IPS DF 4.7 (cell line): ENCODE measurements around the gene FAAP20.
"Not testable (repeated sequence)": the region's sequence is repeated elsewhere in the genome, so short reads cannot be mapped to it uniquely, and the experiment has no call there.

Source experiments
- DNase-seq: peaks from one replicate; pipeline ENCODE4 v3.0.0-alpha.2; 2013; ENCODE audit warnings: low spot score; ENCODE audit errors: extremely low read depth

FAAP20 gene

GRCh38 chr1:2159124-2159523, 35.4 kb downstream of the FAAP20 start:
- no peak for DNase-seq

- no peak for DNase-seq
These were observed 36.3 kb downstream of the FAAP20 start for GRCh38 chr1:2158272-2158671.

- DNase-seq, result no peak
These were observed 36.7 kb downstream of the FAAP20 start for GRCh38 chr1:2157856-2158255.

- DNase-seq, result no peak
These were observed 37.7 kb downstream of the FAAP20 start for GRCh38 chr1:2156866-2157265.

GRCh38 chr1:2155788-2156187, 38.8 kb downstream of the FAAP20 start:
- no peak for DNase-seq

- no peak for DNase-seq
These were observed 39.4 kb downstream of the FAAP20 start for GRCh38 chr1:2155147-2155598.

GRCh38 chr1:2154022-2154421, 40.5 kb downstream of the FAAP20 start:
- DNase-seq, result no peak

GRCh38 chr1:2152954-2153353, 41.6 kb downstream of the FAAP20 start:
- no peak for DNase-seq

GRCh38 chr1:2151911-2152310, 42.7 kb downstream of the FAAP20 start:
- DNase-seq, result no peak

- no peak for DNase-seq
These were observed 43.3 kb downstream of the FAAP20 start for GRCh38 chr1:2151252-2151651.

GRCh38 chr1:2150801-2151200, 43.8 kb downstream of the FAAP20 start:
- DNase-seq, result no peak

GRCh38 chr1:2148691-2149090, 45.9 kb downstream of the FAAP20 start:
- DNase-seq, result no peak

- not testable (repeated sequence) for DNase-seq
These were observed 46.7 kb downstream of the FAAP20 start for GRCh38 chr1:2147869-2148268.

- DNase-seq, result no peak
These were observed 47.6 kb downstream of the FAAP20 start for GRCh38 chr1:2146836-2147517.

GRCh38 chr1:2145946-2146835, 48.4 kb downstream of the FAAP20 start:
- no peak for DNase-seq

- no peak for DNase-seq
These were observed 50.0 kb downstream of the FAAP20 start for GRCh38 chr1:2144501-2145090.

GRCh38 chr1:2143814-2144500, 50.6 kb downstream of the FAAP20 start:
- no peak for DNase-seq

GRCh38 chr1:2141025-2141424, 53.5 kb downstream of the FAAP20 start:
- no peak for DNase-seq
